NAMALWA (cell line): ENCODE results near the gene SPEG.

Experiments used
- DNase-seq: peaks from one replicate; pipeline ENCODE4 v3.0.0-alpha.2; 2015; ENCODE audit warnings: low spot score

Gene SPEG

DNA sequence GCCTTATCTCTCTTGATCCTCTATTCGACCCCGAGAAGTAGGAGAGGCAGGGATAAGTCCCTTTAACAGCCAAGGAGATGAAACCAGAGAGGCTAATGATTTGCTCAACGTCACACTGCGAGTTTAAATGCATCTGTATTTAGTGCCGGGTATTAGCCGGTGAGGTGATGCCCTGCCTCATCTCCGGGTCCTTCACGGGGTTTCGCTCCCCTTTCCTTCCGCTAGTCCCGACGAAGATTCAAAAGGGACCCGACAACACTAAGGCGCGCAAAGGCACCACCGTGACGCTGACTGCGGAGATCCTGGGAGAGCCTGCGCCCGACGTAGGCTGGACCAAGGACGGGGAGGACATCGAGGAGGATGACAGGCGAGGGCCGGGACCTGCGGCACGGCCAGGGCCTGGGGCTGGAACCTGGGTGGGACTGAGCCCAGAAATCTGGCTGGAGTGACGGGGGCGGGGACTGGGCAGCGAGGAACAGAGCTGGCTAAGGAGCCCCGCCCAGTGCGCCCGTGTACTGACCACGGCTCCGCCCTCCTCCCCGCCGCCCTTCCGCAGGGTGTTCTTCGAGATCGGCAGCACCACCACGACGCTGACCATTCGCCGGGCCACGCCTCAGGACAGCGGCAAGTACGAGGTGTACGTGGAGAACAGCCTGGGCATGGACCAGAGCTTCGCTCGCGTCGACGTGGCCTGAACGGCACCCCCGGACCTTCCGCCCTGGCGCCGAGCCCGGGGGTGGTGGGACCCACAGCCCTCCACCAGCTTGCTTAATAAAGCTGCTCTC, 63.0 kb downstream of the SPEG start:
- DNase-seq: no peak

DNA sequence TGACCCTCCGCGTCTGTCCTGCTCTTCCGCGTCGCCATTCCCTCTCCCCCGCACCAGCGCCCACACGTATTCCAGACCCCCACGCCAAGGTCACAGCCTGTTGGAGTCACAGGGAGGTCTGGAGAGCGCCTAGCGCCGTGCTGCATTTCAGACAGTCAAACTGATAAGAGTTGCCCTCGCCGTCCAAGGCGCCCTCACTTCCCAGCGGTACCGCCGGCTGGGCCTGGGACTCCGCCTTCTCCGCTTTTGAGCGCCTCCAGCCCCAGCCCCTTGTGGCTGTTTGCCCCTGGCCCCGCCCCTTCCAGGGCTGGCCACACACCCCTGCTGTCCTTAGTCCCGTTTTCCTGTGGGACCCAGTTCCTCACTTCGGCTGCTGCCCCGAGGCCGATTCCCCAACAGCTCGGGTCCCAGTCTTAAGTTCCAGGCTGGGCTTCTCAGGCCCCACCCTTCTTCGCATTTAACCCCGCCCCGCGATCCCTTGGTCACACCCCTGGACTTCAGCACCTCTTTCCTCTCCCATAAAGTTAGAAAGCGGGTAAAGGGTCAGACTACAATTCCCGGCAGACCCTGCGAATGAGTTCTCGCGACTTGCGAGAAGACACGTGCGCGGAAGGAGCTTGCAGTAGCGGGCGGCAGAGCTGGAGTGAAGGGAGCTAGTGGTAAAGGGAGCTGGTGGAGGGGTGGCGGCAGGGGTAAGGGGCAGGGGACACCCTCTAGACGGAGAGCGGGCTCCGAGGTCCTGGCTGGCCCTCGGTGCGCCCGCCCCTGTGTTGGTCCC, 63.8 kb downstream of the SPEG start, which contains the start of gene GMPPA:
TSS of gene GMPPA (plus strand) at position 612 of the 778 bp plus-strand sequence. CDS start 1,085 bp downstream, outside the sequence.
- peak; percentile 99 for DNase-seq

DNA sequence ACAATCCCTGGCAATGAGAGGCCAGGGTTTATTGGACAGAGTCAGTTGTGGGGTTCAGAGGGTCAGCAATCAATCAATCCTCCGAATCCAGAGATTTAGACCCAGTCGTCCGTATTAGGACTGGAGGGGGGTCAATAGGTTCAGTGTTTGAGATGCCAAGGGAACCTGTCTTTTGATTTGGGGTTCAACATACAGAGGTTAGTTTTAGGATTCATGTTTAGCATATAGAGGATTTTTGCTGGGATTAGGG, 64.3 kb downstream of the SPEG start:
- DNase-seq: no peak

DNA sequence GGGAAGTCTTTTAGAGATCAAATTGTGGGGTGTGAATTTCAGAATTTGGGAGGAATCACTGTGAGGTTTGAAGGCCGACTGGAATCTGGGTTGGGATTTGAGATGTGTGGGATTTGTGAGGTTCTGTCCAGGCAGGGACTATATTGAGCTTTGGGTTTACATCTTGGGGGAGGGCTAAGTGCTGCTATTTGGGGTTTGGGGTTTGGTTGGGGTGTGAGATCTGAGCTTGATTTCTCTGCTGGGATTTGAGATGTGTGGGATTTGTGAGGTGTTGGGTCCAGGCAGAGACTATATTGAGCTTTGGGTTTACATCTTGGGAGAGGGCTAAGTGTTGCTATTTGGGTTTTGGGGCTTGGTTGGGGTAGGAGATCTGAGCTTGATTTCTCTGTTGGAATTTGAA, 64.9 kb downstream of the SPEG start:
- DNase-seq: no peak

DNA sequence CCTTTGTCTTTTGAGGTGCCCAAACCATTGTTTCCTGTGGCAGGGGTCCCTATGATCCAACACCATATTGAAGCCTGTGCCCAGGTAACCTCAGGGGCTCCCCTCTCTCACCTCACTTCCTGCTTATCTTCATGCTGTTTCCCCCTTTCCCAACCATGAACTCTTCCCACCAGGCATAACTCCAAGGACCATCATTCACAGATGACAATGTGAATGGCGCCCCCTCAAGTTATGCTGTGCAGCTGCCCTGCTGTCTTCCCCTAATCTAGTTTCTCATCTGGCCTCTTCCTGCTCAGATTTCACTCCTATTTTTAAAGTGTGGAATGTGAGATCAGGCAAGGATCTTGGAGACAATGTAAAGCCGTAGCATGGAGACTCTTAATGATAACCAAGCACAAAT, 65.5 kb downstream of the SPEG start:
- no peak for DNase-seq

DNA sequence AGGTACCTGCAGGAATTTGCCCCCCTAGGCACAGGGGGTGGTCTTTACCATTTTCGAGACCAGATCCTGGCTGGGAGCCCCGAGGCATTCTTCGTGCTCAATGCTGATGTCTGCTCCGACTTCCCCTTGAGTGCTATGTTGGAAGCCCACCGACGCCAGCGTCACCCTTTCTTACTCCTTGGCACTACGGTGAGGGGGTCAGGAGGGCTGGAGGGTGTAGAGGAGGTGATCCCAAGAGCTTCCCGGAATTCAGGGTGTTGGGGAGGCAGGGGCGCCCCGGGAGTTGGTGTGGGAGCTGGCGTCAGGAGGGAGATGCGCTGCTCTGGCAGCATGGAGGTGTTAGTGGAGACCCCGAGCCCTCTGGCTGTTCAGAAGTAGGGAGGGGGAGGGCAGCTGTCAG, 67.2 kb downstream of the SPEG start:
- DNase-seq: no peak

DNA sequence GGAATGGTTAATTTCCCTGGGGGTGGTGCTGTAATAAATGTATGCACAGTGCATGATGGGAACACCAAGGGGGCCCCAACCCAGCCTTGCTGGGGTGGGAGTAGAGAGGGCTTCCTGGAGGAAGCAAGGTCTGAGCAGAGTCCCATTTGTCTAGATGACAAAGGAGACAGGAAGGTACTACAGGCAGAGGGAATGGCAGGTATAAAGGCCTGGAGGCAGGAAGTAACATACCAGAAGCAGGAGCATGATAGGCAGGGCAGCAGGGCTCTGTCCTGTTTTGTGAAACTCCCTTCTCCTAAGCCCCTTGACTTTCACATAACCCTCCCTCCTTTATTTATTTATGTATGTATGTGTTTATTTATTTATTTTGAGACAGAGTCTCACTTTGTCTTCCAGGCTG, 68.0 kb downstream of the SPEG start:
- no peak for DNase-seq

DNA sequence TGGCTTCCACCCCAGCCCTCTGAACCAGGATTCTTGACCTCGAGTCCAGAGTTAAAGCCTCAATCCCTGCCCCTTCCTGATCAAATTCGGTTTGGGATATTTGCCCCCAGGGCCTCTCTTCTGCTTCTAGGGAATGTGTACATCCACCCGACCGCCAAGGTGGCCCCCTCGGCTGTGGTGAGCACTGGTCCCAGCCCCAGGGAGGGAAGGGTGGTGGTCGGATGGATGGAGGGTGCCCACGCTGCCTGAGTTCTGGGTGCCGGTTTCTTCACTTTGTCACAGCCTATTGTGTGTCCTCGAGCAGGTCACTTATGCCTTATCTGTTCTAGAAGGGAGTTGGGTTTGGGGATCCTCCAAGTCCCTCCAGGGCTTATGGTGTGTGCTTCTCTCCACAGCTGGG, 70.9 kb downstream of the SPEG start:
- no peak for DNase-seq

DNA sequence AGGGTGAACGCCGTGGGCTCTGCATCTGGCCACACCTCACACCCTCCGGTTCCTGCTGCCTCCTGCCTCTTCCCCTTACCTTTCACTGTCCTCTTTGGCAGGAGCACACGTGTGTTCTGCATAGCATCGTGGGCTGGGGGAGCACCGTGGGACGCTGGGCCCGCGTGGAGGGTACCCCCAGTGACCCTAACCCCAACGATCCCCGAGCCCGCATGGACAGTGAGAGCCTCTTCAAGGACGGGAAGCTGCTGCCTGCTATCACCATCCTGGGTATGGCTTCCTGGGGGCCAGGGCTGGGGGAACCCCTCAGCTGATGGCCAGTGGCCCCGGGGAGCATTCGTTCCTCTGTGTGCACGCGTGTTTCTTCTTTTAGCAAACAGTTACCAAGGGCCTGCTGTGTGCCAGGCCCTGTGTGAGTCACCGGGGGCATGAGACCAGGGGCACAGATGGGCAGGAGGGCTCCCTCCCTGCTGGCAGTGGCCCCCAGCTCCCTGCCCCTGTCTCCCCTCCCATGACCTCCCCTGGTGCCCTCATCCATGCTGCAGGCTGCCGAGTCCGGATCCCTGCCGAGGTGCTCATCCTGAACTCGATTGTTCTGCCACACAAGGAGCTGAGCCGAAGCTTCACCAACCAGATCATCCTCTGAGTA, 71.6 kb downstream of the SPEG start:
- DNase-seq: no peak

DNA sequence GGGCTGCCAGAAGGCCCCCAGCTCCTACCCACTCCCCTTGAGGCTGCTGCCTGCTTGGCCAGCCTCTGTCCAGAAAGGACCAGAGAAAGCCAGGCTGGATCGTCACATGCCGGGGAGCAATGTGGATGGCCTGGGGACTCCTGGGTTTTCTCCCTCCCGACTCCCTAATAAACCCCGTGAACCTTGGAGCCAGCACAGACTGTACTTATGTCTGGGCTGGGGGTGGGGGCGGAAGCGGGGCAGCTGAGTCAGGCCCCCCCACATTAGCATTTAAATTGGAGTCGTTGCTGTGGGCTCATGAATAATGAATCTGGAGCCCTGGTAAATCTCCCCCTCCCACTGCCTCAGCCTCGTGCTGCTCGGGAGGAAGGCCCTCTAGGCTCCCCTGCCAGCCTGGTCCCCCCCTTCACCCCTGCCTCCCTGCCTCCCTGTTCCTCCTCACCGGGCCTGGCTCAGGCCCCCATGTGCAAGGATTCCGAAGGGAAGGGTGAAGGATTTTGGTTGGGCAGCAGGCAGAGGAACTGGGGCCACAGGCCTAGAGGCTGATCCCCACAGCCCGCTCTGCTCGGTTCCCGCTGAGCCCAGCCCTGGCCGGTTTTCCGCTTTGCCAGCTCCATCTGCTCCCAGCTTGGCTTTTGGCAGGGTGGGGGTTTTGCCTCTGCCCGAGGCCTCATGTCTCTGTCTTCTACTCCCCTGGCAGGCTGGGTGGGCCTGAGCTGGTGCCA, 72.3 kb downstream of the SPEG start:
- no peak for DNase-seq

DNA sequence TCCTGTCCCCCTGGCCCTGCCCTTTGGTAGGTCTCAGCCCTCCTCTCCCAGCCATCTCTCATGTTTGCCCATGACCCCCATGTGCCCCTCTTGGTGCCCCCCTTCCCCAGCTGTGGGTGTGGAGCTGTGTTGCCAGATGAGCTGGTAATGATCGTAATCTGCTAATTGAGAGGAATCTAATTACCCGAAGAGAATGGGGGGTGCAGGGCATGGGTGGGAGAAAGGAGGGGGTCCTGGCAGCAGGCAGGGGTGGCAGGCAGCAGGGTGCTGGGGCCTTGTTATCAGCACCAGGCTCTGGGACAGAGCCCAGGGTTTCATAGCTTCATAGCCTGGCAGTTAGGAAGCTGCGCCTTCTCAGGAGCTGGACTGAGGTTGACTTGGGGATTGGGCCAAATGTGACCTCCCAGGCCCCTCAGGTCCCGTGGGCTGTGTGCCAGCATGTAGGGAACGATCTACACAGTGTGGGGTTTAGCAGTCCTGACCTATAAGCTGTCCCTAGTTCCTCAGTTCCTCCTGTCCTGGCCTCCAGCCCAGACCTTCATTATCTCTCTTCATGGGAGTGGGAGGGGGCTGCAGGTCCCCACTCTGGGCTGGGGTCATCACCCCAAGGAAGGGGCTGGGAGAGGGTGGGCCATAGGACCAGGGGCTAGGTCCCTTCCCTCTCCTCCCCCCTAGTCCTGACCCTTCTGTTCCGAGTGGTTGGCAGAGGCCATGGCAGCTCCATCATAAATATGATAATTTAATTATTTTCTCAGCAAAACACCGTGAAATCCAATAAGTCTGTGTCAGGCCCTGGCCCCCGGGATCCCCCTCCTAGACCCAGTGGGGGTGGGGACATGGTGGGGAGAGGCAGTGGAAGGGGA, 73.2 kb downstream of the SPEG start:
- DNase-seq: no peak

DNA sequence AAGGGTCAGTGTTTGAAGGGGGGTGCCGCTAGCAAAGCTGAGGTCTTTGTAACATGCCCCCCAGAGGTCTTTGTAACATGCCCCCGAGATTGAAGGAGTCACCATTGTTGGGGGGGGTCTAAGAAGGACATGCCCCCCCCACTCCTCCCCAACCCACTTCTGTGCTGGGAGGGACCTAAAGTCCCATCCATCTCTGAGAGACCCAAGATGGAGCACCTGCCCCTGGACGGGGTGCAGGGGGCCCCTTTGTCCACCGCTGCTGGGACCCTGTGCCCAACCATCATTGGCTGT, 73.7 kb downstream of the SPEG start:
- no peak for DNase-seq

DNA sequence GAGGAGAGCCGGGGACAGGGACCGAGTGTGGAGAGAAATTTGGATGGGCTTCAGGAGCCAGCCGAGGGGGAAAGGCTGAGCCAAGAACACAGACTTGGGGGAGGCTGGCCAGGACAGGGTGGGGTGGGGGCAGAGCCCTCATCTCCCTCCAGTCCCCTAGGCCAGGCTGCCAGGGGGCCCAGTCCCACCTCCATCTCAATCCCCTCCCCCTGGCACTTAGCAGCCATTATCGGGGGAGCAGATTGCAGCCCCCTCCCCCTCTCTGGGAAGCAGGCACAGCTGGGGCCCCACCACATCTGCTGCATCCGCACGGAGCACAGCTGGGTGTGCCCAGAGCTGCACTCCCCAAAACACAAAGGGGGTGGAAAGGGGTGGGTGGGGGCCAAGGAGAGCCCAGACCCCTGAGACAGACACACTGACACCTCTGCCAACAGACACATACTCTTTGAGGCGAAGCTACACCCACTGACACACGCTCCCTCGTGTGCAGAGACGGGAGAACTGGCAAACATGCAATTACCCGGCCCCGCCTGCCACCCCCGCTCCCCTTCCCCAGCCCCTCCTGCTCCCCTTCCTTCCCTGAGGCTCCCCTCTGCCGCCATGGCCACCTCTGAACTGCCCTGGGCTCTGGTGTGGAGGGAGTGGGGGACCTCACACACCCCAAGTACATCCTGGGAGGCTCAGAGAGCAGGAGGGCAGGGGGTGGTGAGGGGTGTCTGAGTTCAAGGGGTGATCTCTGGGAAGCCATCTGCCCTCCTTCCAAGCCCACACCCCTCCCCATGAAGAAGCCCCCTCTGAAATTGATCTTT, 74.5 kb downstream of the SPEG start:
- DNase-seq: no peak

DNA sequence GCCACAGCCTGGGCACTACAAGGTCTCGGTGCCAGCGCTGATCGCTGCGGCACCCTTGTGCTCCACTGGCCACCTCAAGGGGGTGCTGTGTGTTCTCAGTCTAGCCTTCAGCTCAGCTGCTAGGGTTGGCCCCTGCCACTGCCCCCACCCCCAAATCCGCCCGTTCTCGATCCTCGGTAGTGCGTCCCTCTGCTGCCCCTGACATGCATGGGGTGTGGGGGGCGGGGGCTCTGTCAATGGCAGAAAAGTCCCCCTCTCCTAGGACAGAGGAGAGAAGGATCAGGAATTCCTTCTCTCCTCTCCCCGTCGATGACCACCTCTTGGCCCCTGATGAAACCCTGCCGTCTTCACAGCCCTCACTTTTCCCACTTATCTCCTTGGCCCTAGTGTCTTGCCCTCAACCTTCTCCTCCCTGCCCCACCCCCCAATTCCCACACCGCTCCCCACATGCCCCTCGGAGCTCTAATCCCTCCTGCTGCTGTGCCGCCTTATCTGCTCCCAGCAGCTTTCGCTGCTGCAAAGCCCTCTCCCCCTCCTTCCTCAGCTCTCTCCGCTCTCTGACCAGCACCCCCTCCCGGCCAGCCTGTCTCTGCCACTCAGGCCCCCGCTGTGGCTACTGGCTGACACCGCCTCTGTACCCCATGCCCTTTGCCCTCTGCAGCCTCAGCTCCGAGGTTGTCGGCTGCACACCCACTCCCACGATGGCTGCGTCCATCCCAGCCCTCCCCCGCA, 75.3 kb downstream of the SPEG start:
- DNase-seq: peak; percentile 70

DNA sequence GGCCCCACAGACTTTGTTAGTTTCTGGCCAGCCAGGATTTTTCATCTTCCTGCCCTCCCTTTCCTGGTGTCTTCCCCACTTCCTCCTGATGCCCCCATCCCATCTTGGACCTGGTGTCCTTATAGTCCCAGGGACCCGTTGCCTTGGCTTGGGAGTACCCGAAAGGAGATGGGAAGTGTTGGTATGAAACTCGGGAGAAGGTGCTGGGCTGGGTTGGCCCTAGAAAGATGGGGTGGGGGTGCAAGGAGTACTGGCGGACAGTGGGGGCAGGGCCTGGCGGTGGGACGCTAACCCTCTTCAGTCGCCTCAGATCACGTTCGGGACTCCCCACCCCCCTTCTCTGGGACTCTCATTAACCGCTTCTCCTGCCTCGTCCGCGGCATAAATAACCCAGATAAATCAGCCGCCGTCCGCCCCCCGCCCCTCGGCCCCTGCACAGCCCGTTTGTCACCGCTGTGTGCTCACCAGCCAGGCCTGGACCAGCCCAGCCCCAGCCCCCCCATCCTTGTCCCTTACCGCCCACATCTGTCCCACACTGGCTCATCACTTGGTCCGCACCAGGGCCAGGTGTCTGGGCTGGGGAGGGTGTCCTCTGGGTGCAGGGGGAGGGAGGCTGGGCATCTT, 76.0 kb downstream of the SPEG start:
- DNase-seq: no peak

DNA sequence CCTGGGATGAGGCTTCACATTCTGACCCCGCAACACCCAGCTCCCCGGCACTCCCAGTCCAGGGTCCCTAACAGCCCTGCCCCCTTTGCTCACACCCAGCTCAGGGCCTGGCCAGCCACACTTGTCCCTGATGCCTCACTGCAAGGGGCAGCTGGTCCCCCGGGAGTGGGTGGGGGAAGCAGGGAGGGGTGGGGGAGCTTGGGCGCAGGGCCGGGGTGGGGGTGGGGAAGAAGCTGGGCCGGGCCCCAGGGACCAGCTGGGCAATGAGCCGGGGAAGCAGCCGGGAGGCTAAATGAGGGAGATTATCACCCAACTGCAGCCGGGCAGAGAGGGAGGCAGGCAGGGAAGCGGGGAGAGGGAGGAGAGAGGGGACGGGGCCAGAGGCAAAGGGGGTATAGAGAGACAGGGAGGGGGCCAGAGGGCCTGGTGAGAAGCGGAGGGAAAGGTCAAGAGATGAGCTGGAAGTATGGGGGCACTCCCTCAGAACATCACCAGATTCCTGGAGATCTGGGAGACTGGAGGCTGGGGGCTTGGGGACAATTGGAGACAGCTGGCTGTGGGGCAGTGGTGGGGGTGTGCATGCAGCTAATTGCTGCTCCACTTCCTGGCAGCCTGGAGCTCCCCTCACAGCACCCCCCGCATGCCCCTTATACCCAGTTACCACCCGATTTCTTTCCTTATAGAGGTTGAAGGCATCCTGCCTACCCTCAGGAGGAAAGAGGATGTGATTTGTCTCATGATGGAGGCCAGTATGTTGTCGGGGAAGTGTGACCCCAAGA, 77.1 kb downstream of the SPEG start:
- no peak for DNase-seq

DNA sequence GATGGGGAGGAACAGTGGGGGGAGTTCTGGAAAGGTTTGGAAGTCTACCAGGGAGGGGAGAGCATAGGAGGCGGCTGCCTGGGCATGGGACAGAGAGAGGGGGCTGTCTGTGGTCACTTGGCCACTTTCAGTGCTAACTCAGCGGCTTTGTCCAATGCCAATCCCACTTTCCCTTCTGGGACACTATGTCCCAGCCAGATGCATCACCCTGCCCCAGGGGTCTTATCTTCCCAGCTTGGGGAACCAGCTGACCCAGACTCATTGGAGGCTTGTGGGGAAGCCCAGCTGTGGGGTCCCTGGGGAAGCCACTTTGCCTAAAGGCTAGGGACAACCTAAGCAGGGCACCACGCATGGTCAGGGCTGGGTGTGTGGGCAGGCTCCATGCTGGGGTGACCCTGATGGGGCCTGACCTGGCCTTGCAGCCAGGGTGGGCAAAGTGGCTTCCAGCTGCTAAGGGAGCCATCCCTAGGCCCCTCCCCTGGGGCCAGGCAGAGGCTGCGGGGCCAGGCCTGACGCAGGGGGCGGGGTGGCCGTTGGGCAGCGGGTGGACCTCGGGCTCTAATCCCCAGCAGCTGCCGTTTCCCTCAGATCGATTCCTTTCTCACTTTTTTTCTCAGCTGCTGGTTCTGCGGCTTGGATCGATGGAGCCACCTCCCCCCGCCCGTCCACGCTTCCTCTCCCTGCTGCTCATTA, 78.0 kb downstream of the SPEG start:
- DNase-seq: no peak

DNA sequence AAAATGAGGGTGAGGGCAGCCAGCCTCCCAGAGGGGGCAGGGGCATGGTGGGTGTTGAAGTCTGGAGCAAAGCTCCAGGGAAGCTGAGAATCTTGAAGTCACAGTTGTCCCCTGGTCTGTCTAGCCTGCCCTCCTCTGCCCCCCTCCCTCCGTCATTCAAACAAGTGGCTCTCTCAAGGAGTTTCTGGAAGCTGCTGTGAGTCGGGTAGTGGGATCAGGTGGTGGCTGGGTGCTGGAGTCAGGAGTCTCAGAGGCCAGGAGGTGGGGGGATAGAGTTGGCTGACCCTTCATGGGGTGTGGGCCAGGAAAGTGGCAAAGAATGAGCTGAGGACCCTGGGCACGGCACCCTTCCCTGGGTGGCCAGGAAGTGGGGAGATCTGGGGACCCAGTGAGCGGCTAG, 79.1 kb downstream of the SPEG start:
- no peak for DNase-seq
